Hematopoietic multipotent progenitor cell treated with erythropoietin and hydrocortisone succinate and interleukin-3 and kit ligand, for 6 days (in vitro differentiated cells): ENCODE results near the gene MSANTD7.
"Not testable (repeated sequence)": the region's sequence is repeated elsewhere in the genome, so short reads cannot be mapped to it uniquely, and the experiment has no call there.

Experiments
- DNase-seq: peaks from one replicate; pipeline ENCODE4 v3.0.0-alpha.2; 2015

The MSANTD7 gene

GRCh38 chr10:14838582-14839304 lies 637 bp downstream of the MSANTD7 start:
- DNase-seq: peak; percentile 44

- peak; percentile 26 for DNase-seq
Measured at GRCh38 chr10:14839305-14839695, 1.2 kb downstream of the MSANTD7 start.

- DNase-seq: no peak
Measured at GRCh38 chr10:14840178-14840577, 2.1 kb downstream of the MSANTD7 start.

GRCh38 chr10:14843327-14843988 lies 5.4 kb downstream of the MSANTD7 start:
- no peak for DNase-seq

DNA sequence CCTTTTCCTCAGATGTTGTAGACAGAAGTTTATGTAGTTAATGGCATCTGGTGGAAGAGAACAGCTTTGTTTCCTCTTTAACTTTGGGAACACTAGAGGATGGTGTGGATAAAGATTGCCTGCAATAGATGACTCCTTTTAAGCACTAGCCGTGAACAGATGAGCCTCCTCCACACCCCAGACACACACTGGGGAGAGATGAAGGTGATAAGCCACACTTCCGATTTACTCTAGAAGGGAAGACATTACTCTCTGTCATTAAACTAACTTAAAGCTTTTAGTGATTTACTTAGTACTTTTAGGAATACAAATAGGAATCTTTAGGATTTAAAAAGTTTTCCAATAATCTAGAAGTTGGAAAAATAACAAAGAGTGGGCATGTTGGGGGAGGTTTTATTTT lies 6.8 kb downstream of the MSANTD7 start:
- DNase-seq: no peak

GRCh38 chr10:14852236-14852635 lies 14.1 kb downstream of the MSANTD7 start:
- DNase-seq: no peak

DNA sequence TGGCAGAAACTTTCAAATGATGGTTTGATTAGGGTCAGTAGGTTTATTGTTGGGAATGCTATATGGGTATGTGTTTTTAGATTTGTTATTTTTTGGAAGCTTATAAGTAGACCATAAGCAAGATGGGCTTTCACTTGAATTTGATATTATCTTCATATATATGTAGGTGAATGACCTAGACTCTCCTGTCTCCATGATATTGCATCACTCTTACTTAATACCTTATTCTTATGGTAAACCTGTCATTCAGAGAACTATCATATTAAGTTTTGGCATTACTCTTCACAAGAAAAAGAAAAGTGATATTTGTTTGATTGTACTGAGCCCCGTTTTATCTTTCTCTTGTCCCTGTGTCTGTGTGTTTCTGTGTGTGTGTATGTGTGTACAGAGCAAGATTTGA lies 17.3 kb downstream of the MSANTD7 start:
- DNase-seq: no peak

DNA sequence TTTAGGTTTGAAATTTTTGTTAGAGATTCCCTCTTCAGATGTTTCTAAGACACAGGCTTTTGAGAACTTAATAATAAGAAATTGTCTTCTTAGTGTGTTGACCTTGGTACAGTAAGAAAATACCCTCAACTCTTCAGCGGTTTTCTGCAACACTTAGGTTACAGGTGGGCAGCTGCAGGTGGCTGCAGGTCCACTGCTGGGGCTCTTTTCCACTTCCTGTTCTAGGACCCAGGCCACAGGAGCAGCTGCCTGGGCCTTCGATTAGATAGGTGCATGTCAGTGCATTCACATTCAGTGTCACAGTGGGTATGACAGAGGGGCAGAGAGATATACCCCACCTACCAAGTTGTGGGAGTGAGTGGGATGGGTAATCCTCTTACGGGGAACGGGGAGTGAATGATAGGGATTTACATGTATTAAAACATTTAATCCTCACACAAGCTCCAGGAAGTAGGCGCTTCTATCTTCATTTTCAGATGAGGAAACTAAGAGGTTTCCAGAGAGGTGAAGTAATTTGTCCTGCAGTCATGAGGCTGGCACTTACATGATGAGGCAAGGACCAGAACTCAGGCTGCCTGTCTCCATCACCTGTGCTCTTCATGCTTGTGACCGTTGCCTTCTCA lies 20.3 kb downstream of the MSANTD7 start:
- DNase-seq: no peak

DNA sequence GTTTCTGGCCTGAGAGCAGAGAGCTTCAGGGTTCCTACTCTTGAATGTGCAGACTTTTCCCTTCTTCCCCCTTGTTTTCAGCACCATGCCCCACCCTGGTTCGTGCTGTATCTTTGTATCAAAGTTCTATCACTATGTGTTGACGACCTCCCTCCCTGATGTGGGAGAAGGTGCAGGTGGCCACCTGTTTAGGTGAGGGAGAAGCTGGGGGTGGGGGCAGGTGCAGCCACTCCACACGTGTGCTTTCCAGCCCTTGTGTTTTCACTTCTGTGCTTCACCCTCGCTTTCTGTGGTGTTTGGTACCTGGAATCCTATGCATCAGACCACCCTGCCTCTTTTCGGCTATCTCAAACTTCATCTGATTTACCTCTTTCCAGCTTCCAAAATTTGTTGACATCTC lies 20.9 kb downstream of the MSANTD7 start:
- DNase-seq: no peak

DNA sequence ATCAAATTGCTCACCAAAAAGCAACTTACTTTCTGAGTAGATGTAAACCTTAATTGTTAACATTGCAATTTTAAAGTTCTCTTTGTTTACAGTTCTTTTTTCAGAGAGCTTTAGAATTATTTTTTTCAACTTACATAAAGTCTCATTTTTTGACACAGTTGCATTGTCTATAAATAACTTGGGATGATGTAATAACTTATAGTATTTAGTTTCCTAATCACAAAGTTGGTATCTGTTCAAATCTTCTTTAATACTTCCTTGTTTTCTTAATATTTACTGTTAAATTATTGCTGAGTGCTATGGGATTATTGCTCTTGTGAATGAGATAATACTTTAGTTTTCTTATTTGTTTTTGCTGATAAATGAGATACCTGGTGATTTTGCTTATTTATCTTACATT lies 21.7 kb downstream of the MSANTD7 start:
- no peak for DNase-seq

GRCh38 chr10:14860791-14861190 lies 22.7 kb downstream of the MSANTD7 start:
- DNase-seq: no peak

GRCh38 chr10:14864466-14864865 lies 26.4 kb downstream of the MSANTD7 start:
- DNase-seq: not testable (repeated sequence)

DNA sequence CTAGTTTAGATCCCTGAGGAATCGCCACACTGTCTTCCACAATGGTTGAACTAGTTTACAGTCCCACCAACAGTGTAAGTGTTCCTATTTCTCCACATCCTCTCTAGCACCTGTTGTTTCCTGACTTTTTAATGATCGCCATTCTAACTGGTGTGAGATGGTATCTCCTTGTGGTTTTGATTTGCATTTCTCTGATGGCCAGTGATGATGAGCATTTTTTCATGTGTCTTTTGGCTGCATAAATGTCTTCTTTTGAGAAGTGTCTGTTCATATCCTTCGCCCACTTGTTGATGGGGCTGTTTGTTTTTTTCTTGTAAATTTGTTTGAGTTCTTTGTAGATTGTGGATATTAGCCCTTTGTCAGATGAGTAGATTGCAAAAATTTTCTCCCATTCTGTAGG lies 26.8 kb downstream of the MSANTD7 start:
- DNase-seq: not testable (repeated sequence)

DNA sequence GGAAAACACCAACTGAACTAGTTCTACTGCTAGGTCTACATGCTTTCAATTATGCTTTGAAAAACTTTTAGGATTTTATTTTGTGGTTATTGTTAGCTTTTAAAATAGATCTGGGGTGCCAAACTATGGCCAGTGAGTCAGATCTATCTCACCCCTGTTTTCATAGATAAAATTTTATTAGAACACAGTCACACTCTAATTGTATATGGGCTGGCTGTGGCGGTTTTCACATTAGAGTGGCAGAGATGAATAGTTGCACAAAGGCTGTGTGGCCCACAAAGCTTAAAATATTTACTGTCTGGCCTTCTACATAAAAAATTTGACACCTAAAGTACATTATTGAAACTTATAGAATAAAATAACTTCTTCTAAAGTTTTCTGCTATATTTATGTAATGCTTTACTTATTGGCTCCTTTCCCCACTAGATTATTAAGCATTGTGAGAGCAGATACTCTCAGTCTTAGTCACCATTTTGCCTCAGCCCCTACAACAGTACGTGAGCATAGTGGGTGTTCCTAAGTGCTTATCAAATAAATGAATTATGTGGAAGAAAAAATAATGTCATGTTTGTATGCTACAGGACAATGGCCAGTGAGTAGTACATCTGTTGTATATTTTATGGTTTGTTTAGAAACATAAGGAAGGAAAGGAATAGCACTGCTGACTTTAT lies 35.1 kb downstream of the MSANTD7 start:
- peak; percentile 63 for DNase-seq

DNA sequence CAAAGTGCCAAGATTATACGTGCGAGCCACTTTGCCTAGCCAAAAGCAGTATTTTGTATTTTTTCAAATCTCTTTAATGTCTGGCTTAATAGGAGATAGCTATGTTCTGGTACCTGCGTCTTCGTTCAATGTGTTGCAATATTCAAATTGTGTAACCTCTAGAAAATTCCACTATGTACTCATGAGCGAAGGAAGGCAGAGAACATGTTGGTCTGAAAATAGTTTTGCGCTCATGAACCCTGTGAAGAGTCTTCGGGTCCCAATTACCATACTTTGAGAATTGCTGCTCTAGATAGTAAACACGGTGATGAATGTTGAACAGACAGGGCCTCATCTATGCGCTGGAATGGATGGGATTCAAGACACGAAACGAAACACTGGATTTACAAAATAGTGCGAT lies 37.8 kb downstream of the MSANTD7 start:
- DNase-seq: no peak

DNA sequence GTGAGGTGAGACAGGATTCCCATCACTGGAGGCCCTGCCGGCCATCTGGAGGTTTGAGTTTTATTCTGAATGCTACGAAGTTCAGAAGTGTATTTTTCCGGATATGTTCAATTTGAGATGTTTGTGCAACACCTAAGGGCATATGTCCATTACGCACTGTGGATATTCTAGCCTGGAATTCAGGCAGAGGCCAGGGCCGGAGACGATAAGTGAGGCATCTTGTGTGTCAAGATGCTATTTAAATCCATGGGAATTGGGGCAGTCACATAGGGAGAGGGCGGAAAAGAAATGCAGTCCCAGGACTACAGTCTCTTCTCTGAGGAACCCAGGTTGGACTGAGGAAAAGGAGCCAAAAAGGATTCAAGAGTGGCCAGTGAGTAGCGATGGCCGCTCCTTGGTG lies 38.7 kb downstream of the MSANTD7 start:
- DNase-seq: no peak

DNA sequence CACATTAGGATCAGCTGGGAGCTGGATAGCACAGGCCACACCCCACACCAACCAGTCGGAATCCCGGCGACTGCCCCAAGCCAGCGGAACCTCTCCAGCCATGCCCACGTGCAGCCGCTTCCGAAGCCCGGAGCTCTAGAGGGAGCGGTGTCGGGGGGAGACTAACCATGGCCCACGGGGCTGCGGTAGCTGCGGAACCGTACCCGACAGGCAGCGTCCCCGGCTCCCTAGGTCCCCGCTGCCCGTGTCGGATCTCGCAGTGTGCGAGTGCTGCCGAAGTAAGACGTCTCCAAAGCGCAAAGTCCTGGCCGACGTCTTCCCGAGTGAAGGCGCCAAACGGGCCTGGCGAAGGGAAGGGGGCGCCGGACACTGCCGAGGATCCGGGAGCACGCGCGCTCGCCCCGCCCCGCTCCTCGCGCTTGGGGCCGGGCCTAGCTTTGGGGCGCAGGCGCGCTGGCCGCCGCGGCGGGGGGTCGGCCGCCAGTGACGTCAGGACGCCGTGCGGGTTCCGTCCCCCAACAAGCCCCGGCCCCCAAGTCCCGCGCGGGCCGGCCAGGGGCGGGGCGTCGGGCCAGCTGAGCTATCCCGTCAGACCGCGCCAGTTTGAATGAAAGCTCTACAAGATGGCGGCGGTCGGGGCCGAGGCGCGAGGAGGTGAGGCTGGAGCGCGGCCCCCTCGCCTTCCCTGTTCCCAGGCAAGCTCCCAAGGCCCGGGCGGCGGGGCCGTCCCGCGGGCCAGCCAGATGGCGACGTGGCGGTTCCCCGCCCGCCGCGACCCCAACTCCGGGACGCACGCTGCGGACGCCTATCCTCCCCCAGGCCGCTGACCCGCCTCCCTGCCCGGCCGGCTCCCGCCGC lies 40.4 kb downstream of the MSANTD7 start, which contains the start of gene SUV39H2:
Gene SUV39H2 (plus strand): TSS at position 601 of the 858 bp plus-strand sequence. CDS start 23 bp downstream, at position 624.
- DNase-seq: peak; percentile 97

DNA sequence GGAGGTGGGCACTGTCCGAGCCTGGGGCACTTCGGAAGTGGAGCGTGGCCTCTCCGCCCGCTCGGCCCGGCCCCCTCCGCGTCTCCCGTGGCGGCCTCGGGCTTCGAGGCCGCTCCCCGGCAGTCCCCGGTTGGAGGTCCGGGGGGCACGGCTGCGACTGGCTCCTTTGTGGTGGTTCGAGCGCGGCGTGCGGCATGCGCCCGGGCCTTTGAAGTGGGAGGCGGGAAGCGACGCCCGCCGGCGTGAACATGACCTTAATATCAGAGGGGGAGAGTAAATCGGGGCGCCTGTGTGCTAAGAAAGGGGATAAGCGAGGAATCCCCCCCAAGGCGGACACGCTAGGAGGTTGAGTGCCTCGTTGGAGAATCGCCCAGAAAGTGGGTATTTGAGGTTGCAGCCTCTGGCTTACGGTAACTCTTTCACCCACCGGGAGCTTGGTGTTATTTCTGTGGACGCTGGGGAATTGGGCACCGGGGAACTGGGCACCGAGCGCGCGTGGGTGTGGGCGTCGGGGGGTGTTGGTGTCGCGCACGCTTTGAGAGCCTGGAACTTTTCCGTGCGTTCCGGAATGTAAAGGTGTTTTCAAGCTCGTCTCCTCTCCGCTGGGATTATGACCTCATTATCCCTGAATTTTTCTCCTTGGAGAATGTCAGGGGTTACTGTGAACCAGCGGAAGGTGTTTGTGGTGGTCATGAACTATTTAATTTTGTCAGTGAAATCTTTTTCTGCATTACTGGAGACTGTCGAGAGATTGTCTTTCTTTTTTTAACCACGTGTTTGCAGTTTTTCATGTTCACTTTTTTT lies 41.2 kb downstream of the MSANTD7 start:
- peak; percentile 48 for DNase-seq

GRCh38 chr10:14879928-14880193 lies 41.8 kb downstream of the MSANTD7 start:
- peak; percentile 34 for DNase-seq

- peak; percentile 39 for DNase-seq
Measured at GRCh38 chr10:14880229-14880628, 42.1 kb downstream of the MSANTD7 start.

DNA sequence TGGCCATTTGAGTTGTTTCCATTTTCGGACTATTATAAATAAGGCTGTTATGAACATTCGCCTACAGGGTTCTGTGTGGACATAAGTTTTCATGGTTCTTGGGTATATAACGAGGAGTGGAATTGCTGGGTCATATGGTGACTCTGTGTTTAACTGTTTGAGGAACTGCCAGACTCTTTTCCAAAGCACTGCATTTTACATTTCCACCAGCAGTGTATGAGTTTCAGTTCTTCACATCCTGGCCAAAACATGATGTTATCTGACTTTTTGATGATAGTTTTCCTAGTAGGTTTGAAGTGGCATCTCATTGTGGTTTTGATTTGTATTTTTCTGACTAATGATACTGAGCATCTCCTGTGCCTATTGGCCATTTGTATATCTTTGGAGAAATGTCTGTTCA lies 46.0 kb downstream of the MSANTD7 start:
- DNase-seq: peak; percentile 31
